NCI-H2171 (cell line): Measurements from ENCODE around the gene PDZD2.

Experiments used
- DNase-seq: peaks from one replicate; lab custom pipeline; 2025; lab: John Stamatoyannopoulos, UW

The PDZD2 gene

DNA sequence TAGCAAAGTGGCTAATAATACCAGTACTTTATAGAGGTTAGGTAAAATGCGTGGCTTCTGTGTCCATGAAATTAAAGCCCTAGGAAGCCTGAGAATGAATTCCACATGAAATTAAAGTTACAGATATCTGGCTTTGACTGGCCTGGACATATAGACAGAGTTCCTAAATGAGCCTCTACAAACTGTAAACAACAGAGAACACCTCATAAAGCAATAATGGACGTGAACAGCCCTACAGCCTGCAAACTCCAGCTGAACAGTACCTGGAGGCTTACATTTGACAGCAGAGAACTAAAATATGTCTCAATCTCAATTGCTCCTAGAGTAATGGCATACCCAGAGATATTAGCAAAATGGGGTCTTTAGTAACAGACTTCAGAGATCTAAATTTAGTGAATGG lies 506.4 kb downstream of the PDZD2 start:
- no peak for DNase-seq

DNA sequence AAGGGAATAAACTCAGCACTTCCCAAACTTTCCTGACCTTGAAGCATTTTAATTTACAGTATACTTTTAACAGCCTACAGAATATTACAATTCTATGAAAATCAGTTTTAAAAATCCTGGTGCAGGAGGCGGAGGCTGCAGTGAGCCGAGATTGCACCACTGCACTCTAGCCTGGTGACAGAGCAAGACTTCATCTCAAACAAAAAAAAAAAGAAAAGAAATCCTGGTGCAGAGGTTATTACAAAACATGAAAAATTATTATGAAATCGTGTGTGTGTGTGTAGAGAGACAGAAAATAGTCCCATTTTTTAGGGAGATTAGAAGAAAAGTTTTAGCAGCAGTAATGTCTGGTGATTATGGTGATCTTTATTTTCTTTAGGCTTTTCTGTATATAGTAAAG lies 508.3 kb downstream of the PDZD2 start:
- no peak for DNase-seq

DNA sequence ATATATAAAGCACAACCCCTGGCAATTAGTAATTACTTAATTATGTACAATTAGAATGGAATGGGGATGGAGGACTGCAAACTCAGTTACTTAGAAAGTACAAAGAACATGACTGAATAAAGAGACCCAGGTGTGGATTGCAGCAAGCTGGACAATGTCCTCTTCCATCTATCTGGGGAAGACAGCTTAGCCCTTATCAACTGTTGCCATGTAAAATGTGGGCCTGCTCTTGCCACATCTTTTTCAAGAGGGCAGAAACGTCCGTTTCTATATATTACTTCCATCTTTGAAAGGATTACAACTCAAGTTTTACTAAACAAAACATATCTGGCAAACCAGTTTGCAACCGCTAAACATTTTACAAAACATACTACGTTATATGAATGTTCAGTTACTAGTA lies 509.0 kb downstream of the PDZD2 start:
- no peak for DNase-seq

DNA sequence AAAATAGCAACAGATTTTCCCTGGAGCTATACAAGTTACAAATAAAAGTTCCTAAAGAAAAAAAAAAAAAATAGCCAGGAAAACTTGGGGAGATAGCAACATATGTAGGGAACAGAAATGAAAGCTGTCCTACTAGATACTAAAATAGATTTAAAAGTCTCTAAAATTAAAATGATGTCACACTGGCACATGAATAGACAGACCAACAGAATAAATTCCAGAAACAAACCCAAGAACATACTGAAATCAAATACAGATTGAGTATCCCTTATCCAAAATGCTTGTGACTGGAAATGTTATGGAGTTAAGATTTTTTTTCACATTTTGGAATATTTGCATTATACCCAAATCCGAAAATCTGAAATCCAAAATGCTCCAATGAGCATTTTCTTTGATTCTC lies 511.4 kb downstream of the PDZD2 start:
- DNase-seq = no peak

DNA sequence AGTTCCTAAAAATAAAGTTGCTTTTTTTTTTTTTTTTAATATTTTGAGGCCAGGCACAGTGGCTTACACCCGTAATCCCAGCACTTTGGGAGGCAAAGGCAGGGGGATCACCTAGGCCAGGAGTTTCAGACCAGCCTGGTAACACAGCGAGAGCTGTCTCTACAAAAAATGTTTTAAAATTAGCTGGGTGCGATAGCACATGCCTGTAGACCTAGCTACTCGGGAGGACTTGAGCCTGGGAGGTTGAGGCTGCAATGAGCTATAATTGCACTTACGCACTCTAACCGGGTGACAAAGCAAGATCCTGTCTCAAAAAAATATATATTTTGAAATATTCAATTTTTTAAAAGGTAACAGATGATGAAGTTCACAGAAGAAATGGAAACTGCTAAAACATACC lies 512.3 kb downstream of the PDZD2 start:
- DNase-seq = no peak

DNA sequence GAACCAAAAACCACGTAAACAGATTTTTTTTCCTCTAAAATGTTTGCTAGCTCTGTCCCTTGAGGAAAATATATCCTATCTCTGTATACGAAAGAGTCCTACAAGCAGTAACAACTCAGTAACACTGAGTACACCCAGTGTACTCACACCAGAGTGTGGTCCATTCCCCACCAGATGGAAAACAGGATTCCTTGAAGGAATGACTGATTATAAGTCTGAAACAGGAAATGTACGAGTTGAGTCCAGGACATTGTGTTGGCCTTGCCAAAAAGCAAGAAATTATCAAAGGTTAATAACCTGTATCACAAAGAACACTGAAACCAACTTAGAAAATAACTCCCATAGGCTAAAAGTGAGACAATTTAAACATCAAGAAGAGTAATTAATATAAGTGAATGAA lies 514.8 kb downstream of the PDZD2 start:
- DNase-seq = no peak

DNA sequence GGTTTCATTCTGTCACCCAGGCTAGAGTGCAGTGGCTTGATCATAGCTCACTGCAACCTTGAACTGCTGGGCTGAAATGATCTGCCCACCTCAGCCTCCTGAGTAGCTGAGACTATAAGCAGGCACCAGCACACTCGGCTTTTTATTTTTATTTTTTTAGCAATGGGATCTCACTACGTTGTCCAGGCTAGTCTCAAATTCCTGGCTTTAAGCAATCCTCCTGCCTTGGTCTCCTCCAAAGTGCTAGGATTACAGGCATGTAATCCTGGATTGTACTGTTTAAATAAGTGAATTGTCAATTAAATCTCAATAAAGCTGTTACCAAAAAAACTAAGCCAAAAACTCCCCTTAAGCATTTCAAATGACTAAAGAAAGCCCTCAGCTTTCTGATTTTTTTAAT lies 516.3 kb downstream of the PDZD2 start:
- no peak for DNase-seq

DNA sequence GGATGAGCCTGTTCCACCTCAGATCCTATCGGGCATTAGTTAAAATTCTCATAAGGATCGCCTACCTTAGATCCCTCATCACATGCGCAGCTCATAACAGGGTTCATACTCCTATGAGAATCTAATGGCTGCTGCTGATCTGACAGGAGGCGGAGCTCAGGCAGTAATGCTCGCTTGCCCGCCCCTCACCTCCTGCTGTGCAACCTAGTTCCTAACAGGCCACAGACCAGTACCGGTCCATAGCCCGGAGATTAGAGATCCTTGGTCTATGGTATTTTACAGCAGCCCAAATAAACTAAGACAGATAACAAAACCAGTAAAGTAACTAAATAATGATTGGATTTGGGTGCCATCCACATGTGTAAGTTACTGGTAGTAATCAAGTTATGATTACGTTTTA lies 517.7 kb downstream of the PDZD2 start:
- DNase-seq = no peak

DNA sequence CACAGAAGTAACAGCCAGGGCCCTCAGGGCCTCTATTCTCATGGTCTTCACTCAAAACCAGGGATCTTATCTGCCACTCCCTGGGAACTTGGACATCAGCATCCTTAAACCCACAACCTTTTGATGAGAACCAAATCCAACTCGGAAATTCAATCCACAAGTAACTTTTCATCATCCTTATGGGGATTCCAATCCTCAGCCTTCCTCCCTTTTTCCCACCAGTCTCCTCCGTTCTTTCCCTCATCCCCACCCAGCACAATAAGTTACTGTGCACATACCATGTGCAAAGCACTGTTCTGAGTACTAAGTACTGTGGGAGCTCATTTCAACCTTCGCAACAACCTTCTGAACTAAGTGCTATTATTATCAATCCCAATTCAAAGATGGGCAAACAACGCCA lies 518.1 kb downstream of the PDZD2 start:
- DNase-seq = no peak

DNA sequence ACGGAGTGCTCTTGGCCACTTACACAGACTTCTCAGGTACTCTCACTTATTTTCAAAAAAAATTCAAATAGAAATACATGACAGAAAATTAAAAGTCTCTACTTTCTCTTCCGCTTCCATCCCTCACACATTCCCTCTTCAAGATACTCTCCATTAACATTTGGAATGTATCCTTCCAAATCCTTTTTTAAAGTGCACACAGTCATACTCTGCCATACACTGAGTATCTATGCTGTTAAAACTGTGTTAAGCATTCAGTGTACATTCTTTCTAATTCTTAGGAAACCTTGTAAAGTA lies 519.7 kb downstream of the PDZD2 start:
- no peak for DNase-seq

DNA sequence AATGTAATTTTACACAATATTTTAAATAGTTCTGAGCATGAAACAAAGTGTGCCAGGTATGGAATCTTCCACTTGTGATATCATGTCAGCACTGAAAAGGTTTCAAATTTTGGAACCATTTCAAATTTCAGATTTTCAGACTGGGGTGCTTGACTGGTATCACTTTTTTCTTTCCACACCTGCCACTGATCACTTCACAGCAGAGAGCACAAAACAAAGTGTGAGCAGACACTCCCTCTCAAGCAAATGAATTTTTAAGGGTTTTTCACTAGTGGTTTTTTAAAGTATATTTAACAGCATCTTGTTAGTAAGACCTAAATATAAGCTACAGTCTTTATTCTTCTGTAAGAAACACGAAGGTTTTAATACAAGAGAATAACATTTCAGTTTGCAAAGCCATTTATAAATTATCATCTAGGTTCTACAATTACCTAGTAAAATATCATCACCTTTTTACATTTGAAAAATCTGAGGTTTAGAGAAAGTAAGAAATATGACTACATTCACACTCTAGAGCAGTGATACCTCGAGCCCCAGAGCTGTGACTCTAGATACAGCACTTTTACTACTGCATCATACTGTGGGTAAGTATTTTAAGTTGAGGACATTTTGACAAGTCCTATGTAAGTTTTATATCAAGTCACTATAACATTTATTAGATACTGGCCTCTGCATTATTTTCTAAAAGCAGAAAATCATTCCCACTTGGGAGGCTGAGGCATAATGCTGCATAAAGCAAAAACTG lies 520.6 kb downstream of the PDZD2 start:
- DNase-seq = no peak

DNA sequence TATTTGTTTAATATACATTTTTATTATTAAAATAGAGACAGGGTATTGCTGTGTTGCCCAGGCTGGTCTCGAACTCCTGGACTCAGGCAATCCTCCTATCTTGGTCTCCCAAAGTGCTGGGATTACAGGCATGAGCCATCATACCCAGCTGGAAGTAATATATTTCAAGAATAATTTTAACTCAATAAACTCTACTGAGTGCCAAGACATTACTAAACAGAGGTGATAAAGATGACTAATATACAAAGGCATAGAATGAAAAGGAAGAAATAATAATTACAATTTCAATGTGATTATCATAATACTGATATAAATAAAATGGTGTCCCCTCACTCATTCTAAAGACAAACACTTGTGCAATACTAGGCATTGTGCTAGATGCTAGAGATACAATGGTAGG lies 521.3 kb downstream of the PDZD2 start:
- DNase-seq = no peak
